Measurements from ENCODE around the gene KCTD5.

KCTD5 gene

DNA sequence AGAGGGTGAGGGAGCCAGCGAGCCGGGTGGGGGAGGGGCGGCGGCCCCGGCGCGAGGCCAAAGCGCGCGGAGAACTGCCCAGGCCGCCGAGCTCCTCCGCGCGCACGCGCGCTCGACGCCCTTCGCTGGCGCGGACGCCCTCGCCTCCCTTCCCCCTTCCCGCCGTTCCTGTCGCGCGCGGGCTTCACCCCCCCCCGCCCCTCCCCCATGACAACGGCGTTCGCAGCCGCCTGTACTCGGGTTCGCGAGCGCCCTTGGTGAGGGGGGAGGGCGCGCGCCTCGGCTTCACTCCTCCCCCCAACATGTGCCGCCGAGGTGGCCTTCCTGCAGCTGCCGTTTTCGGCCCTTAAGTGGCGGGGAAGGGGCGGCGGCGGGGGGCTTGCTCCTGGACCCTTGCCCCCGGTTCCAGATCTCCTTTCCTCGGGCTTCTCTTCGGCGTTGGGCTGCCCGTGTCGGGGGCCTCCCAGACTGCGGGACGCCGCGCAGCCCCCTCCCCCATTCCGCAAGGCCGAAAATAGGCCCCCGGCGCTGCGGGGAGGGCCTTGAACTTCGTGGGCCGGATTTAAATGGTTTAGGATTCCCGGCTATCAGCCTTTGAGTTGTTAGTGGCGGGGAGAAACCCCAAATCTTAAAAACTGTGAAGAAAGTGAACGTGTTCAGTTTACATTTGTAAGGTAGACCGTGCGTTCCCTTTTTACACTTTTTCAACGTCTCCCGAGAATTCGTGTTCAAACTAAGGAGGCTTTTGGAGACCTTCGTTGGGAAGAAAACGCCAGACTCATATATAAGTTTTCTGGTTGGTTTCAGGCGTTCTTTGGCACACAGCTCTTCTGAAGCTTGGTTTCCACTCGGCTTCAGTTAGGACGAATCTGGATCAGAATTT is 70.8 kb downstream of the KCTD5 start:
- DNase-seq: peak in 1 of 2 donors; percentile 43

DNA sequence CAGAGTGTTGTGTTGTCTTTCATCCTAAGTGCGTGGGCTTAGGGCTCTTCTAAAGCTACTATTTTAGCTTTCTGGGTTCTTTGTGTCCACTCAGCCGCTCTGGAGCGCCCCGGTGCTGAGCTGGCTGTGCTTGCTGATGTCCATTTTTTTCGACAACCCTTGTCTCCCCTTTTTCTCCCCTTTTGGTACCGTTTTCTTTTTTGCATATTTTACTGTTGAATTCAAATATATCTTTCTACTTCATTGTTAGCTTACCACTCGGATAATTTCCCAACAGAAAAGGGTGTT is 71.4 kb downstream of the KCTD5 start:
- DNase-seq: no peak

DNA sequence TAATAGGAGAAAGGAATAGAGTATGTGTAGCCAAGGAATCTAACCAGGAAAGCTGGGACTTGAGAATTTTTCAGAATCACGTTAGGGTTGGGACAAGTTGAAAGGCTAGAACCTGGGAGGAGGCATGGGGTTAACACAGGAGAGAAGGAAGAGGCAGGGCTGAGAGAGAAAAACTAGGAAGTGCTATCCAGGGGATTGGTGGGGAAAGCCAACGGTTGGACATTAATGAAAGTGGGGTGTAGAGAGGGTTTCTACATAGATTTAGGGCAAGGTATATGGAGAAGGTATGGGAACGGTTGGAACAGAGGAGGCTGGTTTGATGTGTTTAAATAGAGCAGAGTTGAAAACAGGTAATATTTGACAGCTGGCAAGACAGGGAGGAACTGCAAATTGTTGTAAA is 72.8 kb downstream of the KCTD5 start:
- no peak for DNase-seq

DNA sequence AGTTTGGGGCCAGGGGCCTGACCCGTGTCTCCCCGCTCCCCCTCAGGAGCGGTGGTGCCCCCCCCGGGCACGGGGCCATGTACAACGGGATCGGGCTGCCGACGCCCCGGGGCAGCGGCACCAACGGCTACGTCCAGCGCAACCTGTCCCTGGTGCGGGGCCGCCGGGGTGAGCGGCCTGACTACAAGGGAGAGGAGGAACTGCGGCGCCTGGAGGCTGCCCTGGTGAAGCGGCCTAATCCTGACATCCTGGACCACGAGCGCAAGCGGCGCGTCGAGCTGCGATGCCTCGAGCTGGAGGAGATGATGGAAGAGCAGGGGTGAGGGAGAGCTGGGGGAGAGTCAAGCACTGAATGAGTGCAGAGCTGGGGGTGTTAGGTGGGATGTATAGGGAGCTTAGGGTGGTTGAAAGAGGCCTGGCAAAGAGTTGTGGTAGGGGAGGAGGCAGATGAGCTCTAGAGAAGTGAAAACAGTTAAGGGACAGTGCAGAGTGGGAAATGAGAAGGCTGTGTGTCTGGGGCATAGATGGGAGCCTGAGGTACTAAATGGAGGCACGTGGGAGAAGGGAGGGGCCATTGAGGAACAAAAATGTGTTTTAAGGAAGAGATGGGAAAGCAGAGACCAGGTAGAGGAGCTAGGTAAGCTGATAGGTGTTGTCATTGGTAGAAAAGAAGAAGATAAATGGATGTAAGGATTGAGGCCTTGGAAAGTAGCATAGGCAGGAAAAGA is 74.1 kb downstream of the KCTD5 start:
- no peak for DNase-seq

DNA sequence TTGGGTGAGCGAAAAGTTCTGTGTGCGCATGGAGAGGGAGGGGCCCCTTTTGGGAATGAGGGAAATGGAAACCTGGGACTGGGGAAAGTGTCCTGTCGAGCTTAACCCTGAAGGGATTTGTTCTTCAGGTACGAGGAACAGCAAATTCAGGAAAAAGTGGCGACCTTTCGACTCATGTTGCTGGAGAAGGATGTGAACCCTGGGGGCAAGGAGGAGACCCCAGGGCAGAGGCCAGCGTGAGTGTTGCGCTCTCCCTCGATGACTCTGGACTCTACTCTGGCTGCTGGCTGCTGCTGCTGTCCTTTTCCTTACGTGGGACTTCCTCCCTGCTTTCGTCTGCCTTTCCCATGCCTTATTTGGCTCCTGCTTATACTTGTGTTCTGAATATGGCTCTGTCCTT is 75.0 kb downstream of the KCTD5 start:
- no peak for DNase-seq
